Tibial artery (tissue), 4 donors: Measurements from ENCODE around the gene CLDN5.

ENCODE experiments used
- DNase-seq, 2 donors: peaks; one replicate each; pipeline ENCODE4 v3.0.0-alpha.2; 2019
- H3K27ac ChIP-seq, 2 donors: fragments of 200-600 bp; sonication (generic) in 1 of 2; 1 replicate in 1 of 2; 2 replicates in 1 of 2; pipeline ENCODE4 v1.5.1; 2018 to 2019; ENCODE audit warnings: mild to moderate bottlenecking in 1 of 2
- H3K27me3 ChIP-seq, 2 donors: fragments of 200-600 bp; sonication (generic) in 1 of 2; one replicate each; pipeline versions ENCODE4 v1.5.1 to v1.6.0; 2016 to 2019
- H3K36me3 ChIP-seq, 3 donors: fragments of 200-600 bp; sonication (generic) in 2 of 3; one replicate each; pipeline ENCODE4 v1.5.1; 2016 to 2019; ENCODE audit warnings: mild to moderate bottlenecking in 2 of 3
- H3K4me1 ChIP-seq, 4 donors: fragments of 200-600 bp; sonication (generic) in 2 of 4; 1 replicate in 3 of 4; 2 replicates in 1 of 4; pipeline ENCODE4 v1.5.1; 2016 to 2019
- H3K4me3 ChIP-seq, 2 donors: fragments of 200-600 bp; sonication (generic) in 1 of 2; 1 replicate in 1 of 2; 2 replicates in 1 of 2; pipeline ENCODE4 v1.5.1; 2018 to 2019; ENCODE audit warnings: mild to moderate bottlenecking in 2 of 2
- H3K9me3 ChIP-seq, 3 donors: fragments of 200-600 bp; sonication (generic) in 1 of 3; one replicate each; pipeline ENCODE4 v1.5.1; 2016 to 2019
- CTCF ChIP-seq, 2 experiments: fragments of 200-600 bp in 1 of 2; fragments of 450-650 bp in 1 of 2; IDR thresholded peaks; one replicate each; pipeline ENCODE4 v1.5.1; 2017 to 2019; ENCODE audit warnings: antibody characterized with exemption in 2 of 2, mild to moderate bottlenecking in 1 of 2, moderate library complexity in 1 of 2
- intact Hi-C: fragments of 100-400 bp; cut with DNase I; formaldehyde crosslinking; loops from one replicate; pipeline ENCODE4 v1.15.0; 2023; ENCODE audit warnings: low total_unique reads

CLDN5 gene

GRCh38 chr22:19501897-19502447, 22.2 kb downstream of the CLDN5 start:
- no peak for TF ChIP-seq CTCF (IDR thresholded peaks at IDR 0.05)
- Histone ChIP-seq H3K27ac (no peak overlapping the region), H3K36me3 (no peaks in the 10 kb centered on the region), H3K9me3 (no peaks in the 10 kb centered on the region), H3K4me1 (no peaks in the 10 kb centered on the region), H3K4me3 (no peak overlapping the region), H3K27me3 (no peaks in the 10 kb centered on the region)
- no peak for DNase-seq
- intact Hi-C loops: no loop called here

- peak in 1 of 2 donors; percentile 25 for DNase-seq
- Histone ChIP-seq H3K27ac (no peak overlapping the region), H3K4me1 (no peaks in the 10 kb centered on the region), H3K36me3 (no peaks in the 10 kb centered on the region), H3K4me3 (no peak overlapping the region), H3K9me3 (no peaks in the 10 kb centered on the region), H3K27me3 (no peaks in the 10 kb centered on the region)
- intact Hi-C loops: loop anchor here (10.0 kb wide), 1 partner anchor 125 kb away; no protein-coding TSS in a partner anchor
- no peak for TF ChIP-seq CTCF (IDR thresholded peaks at IDR 0.05)
Measured at GRCh38 chr22:19499880-19500242, 24.3 kb downstream of the CLDN5 start.

GRCh38 chr22:19499236-19499879, 24.9 kb downstream of the CLDN5 start:
- peak in 1 of 2 donors; percentile 33 for DNase-seq
- Histone ChIP-seq H3K27ac (no peak overlapping the region), H3K9me3 (no peaks in the 10 kb centered on the region), H3K4me1 (no peaks in the 10 kb centered on the region), H3K36me3 (no peaks in the 10 kb centered on the region), H3K27me3 (no peaks in the 10 kb centered on the region), H3K4me3 (no peak overlapping the region)
- no peak for TF ChIP-seq CTCF (IDR thresholded peaks at IDR 0.05)
- intact Hi-C loops: loop anchor here (10.0 kb wide), 1 partner anchor 125 kb away; no protein-coding TSS in a partner anchor

GRCh38 chr22:19498866-19499190, 25.4 kb downstream of the CLDN5 start:
- peak in 1 of 2 donors; percentile 42 for DNase-seq
- H3K36me3 ChIP-seq: no peaks in the 10 kb centered on the region
- no peak overlapping the region for H3K27ac ChIP-seq
- intact Hi-C loops: loop anchor here (10.0 kb wide), 1 partner anchor 126 kb away; no protein-coding TSS in a partner anchor
- H3K4me3 ChIP-seq: no peak overlapping the region
- H3K27me3 ChIP-seq: no peaks in the 10 kb centered on the region
- H3K4me1 ChIP-seq: no peaks in the 10 kb centered on the region
- no peak for TF ChIP-seq CTCF (IDR thresholded peaks at IDR 0.05)
- no peaks in the 10 kb centered on the region for H3K9me3 ChIP-seq

- TF ChIP-seq CTCF (IDR thresholded peaks at IDR 0.05): no peak
- no peaks in the 10 kb centered on the region for H3K4me1 ChIP-seq
- DNase-seq: peak in 1 of 2 donors; percentile 48
- intact Hi-C loops: loop anchor here (10.0 kb wide), 1 partner anchor 126 kb away; no protein-coding TSS in a partner anchor
- no peak overlapping the region for H3K27ac ChIP-seq
- no peaks in the 10 kb centered on the region for H3K27me3 ChIP-seq
- H3K4me3 ChIP-seq: no peak overlapping the region
- no peaks in the 10 kb centered on the region for H3K36me3 ChIP-seq
- no peaks in the 10 kb centered on the region for H3K9me3 ChIP-seq
Measured at GRCh38 chr22:19498154-19498865, 25.9 kb downstream of the CLDN5 start.
